HCT116 (cell line): ENCODE measurements around the gene ELF1. TPM values are rescaled to one million over a fixed set of nuclear protein-coding genes. Genes with fewer than 3 reads are reported as not detected.

Experiments used
- ATAC-seq: fragments of 200-7000 bp; cut with Tn5 transposase; 2 replicates; pipeline ENCODE4 v1.9.1; 2020; ENCODE audit warnings: mild to moderate bottlenecking, moderate library complexity
- BruUV-seq: library from RNA; stranded (reverse); fragments of 400-500 nt; replicated peaks from 2 replicates; lab custom pipeline; 2021; lab: Mats Ljungman, UMichigan
- CTCF ChIA-PET: fragments of 300-600 bp; sonication (Branson Sonifier 250); formaldehyde crosslinking; loops from one replicate; lab custom pipeline; 2021; ENCODE audit warnings: antibody characterized with exemption; lab: Charles Lee
- POLR2A ChIA-PET: fragments of 300-600, 350-600 bp; sonication (Branson Sonifier 250); formaldehyde crosslinking; loops from one replicate; lab custom pipeline; 2021; ENCODE audit warnings: antibody characterized with exemption; lab: Charles Lee
- RAD21 ChIA-PET, 2 experiments: fragments of 300-600 bp; sonication (Branson Sonifier 250); formaldehyde crosslinking; loops; one replicate each; lab custom pipeline; 2023; ENCODE audit warnings: low total read pairs in 2 of 2; ENCODE audit not compliant: uncharacterized antibody in 2 of 2, unreplicated experiment in 2 of 2, low non-redundant PET in 1 of 2; lab: Charles Lee
- DNase-seq: peaks from one replicate; pipeline ENCODE4 v3.0.0-alpha.2; 2010; ENCODE audit warnings: low read depth, low spot score
- H2AFZ ChIP-seq: fragments of 200-600 bp; shearing (Covaris generic), sonication (generic); 2 replicates; pipeline ENCODE4 v1.6.1; 2017; ENCODE audit warnings: low read depth, mixed run types, mixed read lengths, antibody characterized with exemption, low read length; ENCODE audit not compliant: poor library complexity, severe bottlenecking
- H3K27ac ChIP-seq: 2 replicates; pipeline ENCODE4 v1.5.1; 2012; ENCODE audit warnings: low read depth, low read length
- H3K27me3 ChIP-seq: fragments of 200-600 bp; sonication (generic); 2 replicates; pipeline ENCODE4 v1.6.1; 2016; ENCODE audit warnings: mixed run types, low read length, mixed read lengths; ENCODE audit not compliant: insufficient read depth
- H3K36me3 ChIP-seq, 2 experiments: fragments of 200-500 bp in 1 of 2; fragments of 200-600 bp in 1 of 2; sonication (Bioruptor generic) in 1 of 2; sonication (generic) in 1 of 2; 2 replicates each; pipeline versions ENCODE4 v1.5.1 to v1.6.1; 2014 to 2016; ENCODE audit warnings: low read length in 2 of 2, inconsistent platforms in 1 of 2, mixed read lengths in 1 of 2, mixed run types in 1 of 2; ENCODE audit not compliant: insufficient read depth in 2 of 2, control insufficient read depth in 1 of 2
- H3K4me1 ChIP-seq, 2 experiments: fragments of 200-600 bp in 1 of 2; sonication (generic) in 1 of 2; 2 replicates each; pipeline versions ENCODE4 v1.5.1 to v1.6.1; 2012 to 2017; ENCODE audit warnings: low read length in 2 of 2, inconsistent platforms in 1 of 2, mild to moderate bottlenecking in 1 of 2, mixed read lengths in 1 of 2, mixed run types in 1 of 2, moderate library complexity in 1 of 2; ENCODE audit not compliant: insufficient read depth in 2 of 2, control insufficient read depth in 1 of 2
- H3K4me2 ChIP-seq: fragments of 200-600 bp; sonication (generic); 2 replicates; pipeline ENCODE4 v1.6.1; 2017; ENCODE audit warnings: mixed run types, low read length, mixed read lengths
- H3K4me3 ChIP-seq, 2 experiments: fragments of 200-600 bp in 1 of 2; sonication (generic) in 1 of 2; replicated peaks in 1 of 2; 2 replicates each; pipeline ENCODE4 v1.5.1; 2011 to 2016; ENCODE audit warnings: low read length in 2 of 2, control low read depth in 1 of 2, low read depth in 1 of 2, mild to moderate bottlenecking in 1 of 2, mixed read lengths in 1 of 2, mixed run types in 1 of 2
- H3K79me2 ChIP-seq: fragments of 200-600 bp; sonication (generic); 2 replicates; pipeline ENCODE4 v1.6.1; 2017; ENCODE audit warnings: mild to moderate bottlenecking, mixed run types, low read length, moderate library complexity, mixed read lengths; ENCODE audit not compliant: insufficient read depth
- H3K9ac ChIP-seq: fragments of 200-600 bp; sonication (generic); 2 replicates; pipeline ENCODE4 v1.6.1; 2016; ENCODE audit warnings: low read length, mixed read lengths
- H3K9me2 ChIP-seq: fragments of 200-600 bp; sonication (generic), shearing (Covaris generic); 2 replicates; pipeline ENCODE4 v1.6.1; 2017; ENCODE audit warnings: mixed run types, mild to moderate bottlenecking, moderate library complexity; ENCODE audit not compliant: insufficient read depth
- H3K9me3 ChIP-seq, 2 experiments: fragments of 200-500 bp in 1 of 2; fragments of 200-600 bp in 1 of 2; sonication (Bioruptor generic) in 1 of 2; sonication (generic) in 1 of 2; 2 replicates each; pipeline ENCODE4 v1.6.1; 2014 to 2017; ENCODE audit warnings: low read length in 2 of 2, mixed read lengths in 2 of 2, inconsistent platforms in 1 of 2, low read depth in 1 of 2, mild to moderate bottlenecking in 1 of 2, mixed run types in 1 of 2, moderate library complexity in 1 of 2; ENCODE audit not compliant: control insufficient read depth in 1 of 2, insufficient read depth in 1 of 2
- H4K20me1 ChIP-seq: fragments of 200-600 bp; sonication (generic), shearing (Covaris generic); 2 replicates; pipeline ENCODE4 v1.6.1; 2017; ENCODE audit warnings: mixed run types, mild to moderate bottlenecking, moderate library complexity; ENCODE audit not compliant: insufficient read depth
- CBX3 ChIP-seq: IDR thresholded peaks from 2 replicates; pipeline ENCODE4 v1.6.1; 2012; ENCODE audit warnings: low read depth
- CTCF ChIP-seq, 3 experiments: fragments of 200-600 bp in 1 of 3; sonication (generic) in 1 of 3; IDR thresholded peaks in 2 of 3; conservative IDR thresholded peaks in 1 of 3; 2 replicates each; pipeline ENCODE4 v1.5.1; 2012 to 2017; ENCODE audit warnings: low read depth in 2 of 3, low read length in 2 of 3, antibody characterized with exemption in 1 of 3, borderline replicate concordance in 1 of 3, control low read depth in 1 of 3, mild to moderate bottlenecking in 1 of 3, mixed read lengths in 1 of 3, mixed run types in 1 of 3, moderate library complexity in 1 of 3; ENCODE audit not compliant: insufficient read depth in 1 of 3
- ELF1 ChIP-seq: IDR thresholded peaks from 2 replicates; pipeline ENCODE4 v1.6.1; 2012; ENCODE audit warnings: low read depth, borderline replicate concordance
- EZH2phosphoT487 ChIP-seq: fragments of 200-600 bp; IDR thresholded peaks from 2 replicates; pipeline ENCODE4 v1.6.1; 2018; ENCODE audit warnings: antibody characterized with exemption, borderline replicate concordance
- FOSL1 ChIP-seq: IDR thresholded peaks from 2 replicates; pipeline ENCODE4 v1.6.1; 2012; ENCODE audit warnings: low read depth
- JUND ChIP-seq: IDR thresholded peaks from 2 replicates; pipeline ENCODE4 v1.6.1; 2012
- POLR2A ChIP-seq: IDR thresholded peaks from 2 replicates; pipeline ENCODE4 v1.7.0; 2011; ENCODE audit warnings: borderline replicate concordance; ENCODE audit not compliant: insufficient read depth, insufficient read length; ENCODE audit errors: extremely low read depth
- POLR2AphosphoS5 ChIP-seq: IDR thresholded peaks from 2 replicates; pipeline ENCODE4 v1.6.1; 2011; ENCODE audit warnings: mild to moderate bottlenecking, low read depth, low read length, moderate library complexity
- REST ChIP-seq: IDR thresholded peaks from 2 replicates; pipeline ENCODE4 v1.6.1; 2012; ENCODE audit warnings: low read depth
- SIN3A ChIP-seq: IDR thresholded peaks from 2 replicates; pipeline ENCODE4 v1.6.1; 2012; ENCODE audit warnings: low read depth
- YY1 ChIP-seq: IDR thresholded peaks from 2 replicates; pipeline ENCODE4 v1.6.1; 2011; ENCODE audit warnings: low read length, low read depth, moderate library complexity, mild to moderate bottlenecking; ENCODE audit not compliant: insufficient replicate concordance; ENCODE audit errors: extremely low read depth
- ZFX ChIP-seq: fragments of 450-650 bp; IDR thresholded peaks from 2 replicates; pipeline ENCODE4 v1.6.1; 2017
- ZNF274 ChIP-seq: fragments of 200-500 bp; sonication (Bioruptor generic); IDR thresholded peaks from 2 replicates; pipeline ENCODE4 v1.6.1; 2014; ENCODE audit warnings: mild to moderate bottlenecking, low read depth, low read length, inconsistent platforms
- intact Hi-C: fragments of 100-400 bp; cut with micrococcal nuclease; formaldehyde crosslinking; loops from 2 replicates; pipeline ENCODE4 v1.10.0; 2022
- total RNA-seq: library from RNA; stranded (reverse); gene quantifications from one replicate; pipeline ENCODE4 v1.2.1, GENCODE V29; 2021; ENCODE audit not compliant: unreplicated experiment
- TF ChIP-seq, protein P1 (sequence below): IDR thresholded peaks from 2 replicates; pipeline ENCODE4 v1.6.1; 2011; ENCODE audit warnings: mild to moderate bottlenecking, low read length, moderate library complexity; ENCODE audit not compliant: insufficient replicate concordance; ENCODE audit errors: extremely low read depth

ELF1 gene
- total RNA-seq, 1 experiment from 2014 or later, result 30.0 TPM

DNA sequence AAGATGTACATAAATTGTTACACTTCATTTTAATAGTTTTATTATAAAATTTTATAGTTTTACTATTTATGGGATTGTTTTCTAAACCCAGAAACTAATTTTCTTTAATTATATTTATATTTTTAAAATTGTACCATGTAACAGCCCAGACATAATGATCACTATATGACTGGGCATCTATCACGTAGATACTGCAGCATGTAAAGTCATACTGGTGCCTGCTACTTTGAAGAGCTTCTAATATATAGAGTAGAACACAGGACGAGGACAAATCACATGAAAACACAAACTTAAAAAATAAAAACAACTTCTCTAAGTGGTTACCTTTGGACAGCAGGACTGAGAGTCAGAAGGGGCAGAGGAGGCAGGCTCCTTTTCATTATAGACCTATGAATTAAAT lies 5.3 kb downstream of the ELF1 start:
- Histone ChIP-seq H3K4me1 (peaks cover 3 to 18% of the 10 kb centered on the region in 2 experiments; a peak in 3 of 4 replicates), H3K27me3 (no peaks in the 10 kb centered on the region), H3K4me3 (no peak overlapping the region), H3K9me3 (no peaks in the 10 kb centered on the region), H3K4me2 (no peak overlapping the region), H4K20me1 (no peaks in the 10 kb centered on the region), H2AFZ (no peak overlapping the region), H3K36me3 (no peaks in the 10 kb centered on the region), H3K9ac (no peak overlapping the region), H3K9me2 (no peaks in the 10 kb centered on the region), H3K79me2 (peaks cover 88% of the 10 kb centered on the region), H3K27ac (no peak overlapping the region)
- TF ChIP-seq SIN3A, result no peak
- TF ChIP-seq ZNF274, result no peak
- TF ChIP-seq ELF1, result no peak
- no peak for TF ChIP-seq POLR2AphosphoS5
- TF ChIP-seq CTCF (IDR thresholded peaks at IDR 0.05 in 2 of 3, conservative IDR thresholded peaks at IDR 0.05 in 1 of 3; ENCODE audit: borderline replicate concordance in 1 of 3, insufficient read depth in 1 of 3, low read depth in 2 of 3, low read length in 2 of 3), result no peak
- TF ChIP-seq, protein P1, sequence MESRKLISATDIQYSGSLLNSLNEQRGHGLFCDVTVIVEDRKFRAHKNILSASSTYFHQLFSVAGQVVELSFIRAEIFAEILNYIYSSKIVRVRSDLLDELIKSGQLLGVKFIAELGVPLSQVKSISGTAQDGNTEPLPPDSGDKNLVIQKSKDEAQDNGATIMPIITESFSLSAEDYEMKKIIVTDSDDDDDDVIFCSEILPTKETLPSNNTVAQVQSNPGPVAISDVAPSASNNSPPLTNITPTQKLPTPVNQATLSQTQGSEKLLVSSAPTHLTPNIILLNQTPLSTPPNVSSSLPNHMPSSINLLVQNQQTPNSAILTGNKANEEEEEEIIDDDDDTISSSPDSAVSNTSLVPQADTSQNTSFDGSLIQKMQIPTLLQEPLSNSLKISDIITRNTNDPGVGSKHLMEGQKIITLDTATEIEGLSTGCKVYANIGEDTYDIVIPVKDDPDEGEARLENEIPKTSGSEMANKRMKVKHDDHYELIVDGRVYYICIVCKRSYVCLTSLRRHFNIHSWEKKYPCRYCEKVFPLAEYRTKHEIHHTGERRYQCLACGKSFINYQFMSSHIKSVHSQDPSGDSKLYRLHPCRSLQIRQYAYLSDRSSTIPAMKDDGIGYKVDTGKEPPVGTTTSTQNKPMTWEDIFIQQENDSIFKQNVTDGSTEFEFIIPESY, result no peak
- TF ChIP-seq REST, result no peak
- no peak for TF ChIP-seq POLR2A
- TF ChIP-seq FOSL1, result no peak
- TF ChIP-seq ZFX, result no peak
- no peak for TF ChIP-seq CBX3
- TF ChIP-seq YY1, result no peak
- no peak for TF ChIP-seq JUND
- no peak for TF ChIP-seq EZH2phosphoT487
- ChIA-PET POLR2A (no interaction called here), RAD21 (no interaction called here), CTCF (interaction anchor here (1.1 kb wide), 1 partner anchor 10 kb away, joined by 3 read pairs; no protein-coding TSS in a partner anchor)
- intact Hi-C loops, result no loop called here
- BruUV-seq, result no TSS peak
- no peak for DNase-seq
- ATAC-seq, result no peak
